A172 (cell line): Measurements from ENCODE around the gene KPNA5. TPM values are rescaled to one million over a fixed set of nuclear protein-coding genes. Genes with fewer than 3 reads are reported as not detected.
"Not testable (repeated sequence)": the region's sequence is repeated elsewhere in the genome, so short reads cannot be mapped to it uniquely, and the experiment has no call there.

ENCODE experiments used
- DNase-seq: peaks from one replicate; pipeline ENCODE4 v3.0.0-alpha.2; 2015; ENCODE audit warnings: low spot score
- total RNA-seq: library from RNA; depleted of rRNA; stranded (reverse); fragments of >200 nt; shearing (Covaris generic); gene quantifications from 2 replicates; pipeline ENCODE4 v1.2.3, GENCODE V29; 2014

KPNA5 gene
- total RNA-seq, 1 experiment from 2014 or later = 5.2 TPM

DNA sequence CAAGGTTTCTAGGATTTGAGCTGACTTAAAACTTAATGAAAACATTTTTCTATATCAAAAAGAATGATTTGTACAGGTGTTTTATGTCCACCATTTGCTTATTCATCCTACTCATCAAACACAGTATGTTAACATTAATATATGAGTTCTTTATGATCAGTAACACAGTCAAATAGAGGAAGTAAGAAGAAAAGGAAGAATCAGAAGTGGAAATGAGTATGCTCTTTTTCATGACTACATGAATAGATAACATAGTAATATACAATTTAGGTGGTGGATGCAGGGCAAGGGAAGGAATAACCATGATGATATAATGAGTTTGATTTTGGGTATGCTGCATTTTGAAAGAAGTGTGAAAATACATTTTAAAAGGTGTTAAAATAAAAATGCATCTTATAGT, 16.5 kb downstream of the KPNA5 start:
- DNase-seq = no peak

DNA sequence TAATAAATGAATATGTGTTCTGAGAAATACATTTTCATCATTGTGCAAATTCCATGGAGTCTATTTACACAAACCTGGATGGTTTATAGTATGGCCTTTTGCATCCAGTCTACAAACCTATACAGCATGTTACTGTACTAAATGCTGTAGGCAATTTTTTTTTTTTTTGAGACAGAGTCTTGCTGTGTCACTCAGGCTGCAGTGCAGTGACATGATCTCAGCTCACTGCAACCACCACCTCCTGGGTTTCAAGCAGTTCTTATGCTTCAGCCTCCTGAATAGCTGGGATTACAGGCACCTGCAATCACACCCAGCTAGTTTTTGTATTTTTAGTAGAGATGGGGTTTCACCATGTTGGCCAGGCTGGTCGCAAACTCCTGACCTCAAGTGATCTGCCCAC, 22.9 kb downstream of the KPNA5 start:
- DNase-seq = not testable (repeated sequence)

DNA sequence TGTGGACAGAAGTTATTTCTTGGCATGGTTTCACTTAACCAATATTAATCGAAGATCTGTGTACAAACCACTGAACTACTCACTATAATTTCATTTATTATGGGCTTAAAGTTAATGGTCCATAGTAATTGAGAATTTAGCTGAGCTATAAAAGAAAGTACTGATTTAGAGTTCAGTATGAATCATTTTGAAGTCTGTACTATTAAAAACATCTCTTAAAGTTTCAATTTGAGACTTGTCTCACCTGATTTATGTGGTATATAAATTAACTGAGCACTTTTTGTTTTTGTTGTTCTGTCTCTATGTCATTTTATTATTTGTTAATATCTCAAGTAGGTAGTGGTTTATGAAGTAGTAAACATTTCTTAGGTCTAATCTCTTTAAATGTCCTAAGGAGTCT, 24.9 kb downstream of the KPNA5 start:
- no peak for DNase-seq

GRCh38 chr6:116714296-116714695, 33.3 kb downstream of the KPNA5 start:
- no peak for DNase-seq

GRCh38 chr6:116714761-116715160, 33.8 kb downstream of the KPNA5 start:
- DNase-seq = no peak

- no peak for DNase-seq
These were observed 45.9 kb downstream of the KPNA5 start for GRCh38 chr6:116726947-116727346.

DNA sequence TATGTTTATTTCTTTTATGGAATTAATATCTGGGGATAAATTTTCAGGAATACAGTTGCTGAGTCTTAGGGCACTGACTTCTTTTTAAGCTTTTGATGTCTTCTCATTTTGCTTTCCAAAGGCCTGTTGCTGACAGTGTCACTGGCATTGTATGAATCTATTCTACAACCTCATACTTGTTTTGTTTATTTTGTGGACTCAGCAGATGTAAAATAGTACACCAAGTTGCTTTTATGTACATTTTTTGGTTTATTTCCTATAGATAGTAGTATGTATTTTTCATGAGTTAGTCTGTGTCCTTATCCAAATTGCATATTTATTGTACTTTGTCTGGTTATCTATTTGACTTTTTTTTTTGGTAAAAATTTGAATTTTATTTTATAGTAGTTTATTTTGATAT, 49.5 kb downstream of the KPNA5 start:
- no peak for DNase-seq

GRCh38 chr6:116737004-116737403, 56.0 kb downstream of the KPNA5 start:
- no peak for DNase-seq

- not testable (repeated sequence) for DNase-seq
These were observed 59.5 kb downstream of the KPNA5 start for GRCh38 chr6:116740486-116740885.

DNA sequence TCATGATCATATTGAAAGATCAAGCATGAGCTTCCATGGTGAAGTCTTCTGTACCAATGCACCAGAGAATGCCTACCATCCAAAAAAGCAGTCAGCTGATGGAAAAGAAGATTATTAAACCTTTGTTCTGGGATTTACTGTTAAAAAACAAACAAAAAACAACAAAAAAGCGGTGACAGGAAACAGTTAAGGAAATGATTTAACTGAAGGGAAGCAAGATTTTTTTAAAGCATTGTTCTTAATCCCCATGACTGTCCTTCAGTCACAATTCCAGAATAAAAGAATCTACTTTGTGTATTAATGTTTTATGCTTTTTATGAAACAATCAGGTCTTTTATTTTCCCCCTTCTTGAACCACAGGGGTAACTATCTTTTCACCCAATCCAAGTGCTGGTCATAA, 60.6 kb downstream of the KPNA5 start:
- no peak for DNase-seq

GRCh38 chr6:116745176-116745575, 64.2 kb downstream of the KPNA5 start:
- DNase-seq = no peak

GRCh38 chr6:116761779-116762178, 80.8 kb downstream of the KPNA5 start:
- DNase-seq = no peak

DNA sequence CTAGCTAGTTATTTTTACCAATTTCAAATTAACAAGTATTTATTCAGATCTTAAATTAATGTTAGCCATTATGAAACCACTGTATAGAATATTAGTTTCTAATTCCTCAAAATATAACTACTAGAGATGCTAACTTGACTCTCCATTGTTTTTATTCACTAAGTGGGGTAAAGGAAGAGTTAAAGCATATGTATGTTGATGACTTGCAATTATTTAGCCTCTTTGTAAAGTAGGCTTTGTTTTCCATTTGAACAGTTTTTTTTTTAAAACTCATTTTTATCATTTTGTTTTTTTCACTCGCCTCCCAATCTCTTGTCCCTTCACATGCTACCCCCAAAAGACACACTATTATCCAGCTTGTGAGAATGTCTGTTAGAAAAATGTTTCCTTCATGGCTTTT, 81.2 kb downstream of the KPNA5 start:
- no peak for DNase-seq

GRCh38 chr6:116763048-116763447, 82.0 kb downstream of the KPNA5 start:
- no peak for DNase-seq

DNA sequence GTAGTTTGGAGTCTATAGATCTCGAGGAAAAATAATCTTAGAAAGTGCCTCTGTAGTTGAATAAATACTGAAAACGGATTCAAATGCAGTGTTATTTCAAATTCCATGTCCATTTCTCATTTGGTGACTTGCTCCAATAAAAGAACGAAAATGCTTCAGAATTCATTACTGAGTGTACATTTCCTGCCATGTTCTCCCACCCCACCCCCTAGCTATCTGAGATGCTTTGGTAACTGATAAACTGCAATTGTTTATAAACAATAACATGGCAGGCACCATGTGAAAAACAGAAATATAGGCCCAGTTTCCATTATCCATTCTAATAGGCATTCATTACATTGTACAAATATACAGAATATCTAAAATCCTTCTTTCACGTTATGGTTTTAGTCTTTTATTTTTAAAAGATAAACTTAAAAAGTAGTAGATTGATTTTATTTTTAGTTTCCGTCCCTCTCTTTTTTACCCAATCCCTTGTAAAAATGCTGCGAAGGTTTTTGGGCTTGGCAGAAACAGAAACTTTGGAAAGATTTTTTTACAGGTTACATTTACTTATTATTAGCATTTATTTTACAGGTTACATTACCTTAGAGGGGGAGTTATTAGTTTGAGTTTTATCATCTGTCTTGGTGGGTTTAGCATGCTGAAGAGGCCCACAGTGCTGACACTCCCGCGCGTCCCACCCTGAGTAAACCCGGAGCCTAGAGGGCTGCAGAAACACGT, 83.1 kb downstream of the KPNA5 start:
- no peak for DNase-seq

GRCh38 chr6:116764629-116764960, 83.6 kb downstream of the KPNA5 start:
- no peak for DNase-seq

DNA sequence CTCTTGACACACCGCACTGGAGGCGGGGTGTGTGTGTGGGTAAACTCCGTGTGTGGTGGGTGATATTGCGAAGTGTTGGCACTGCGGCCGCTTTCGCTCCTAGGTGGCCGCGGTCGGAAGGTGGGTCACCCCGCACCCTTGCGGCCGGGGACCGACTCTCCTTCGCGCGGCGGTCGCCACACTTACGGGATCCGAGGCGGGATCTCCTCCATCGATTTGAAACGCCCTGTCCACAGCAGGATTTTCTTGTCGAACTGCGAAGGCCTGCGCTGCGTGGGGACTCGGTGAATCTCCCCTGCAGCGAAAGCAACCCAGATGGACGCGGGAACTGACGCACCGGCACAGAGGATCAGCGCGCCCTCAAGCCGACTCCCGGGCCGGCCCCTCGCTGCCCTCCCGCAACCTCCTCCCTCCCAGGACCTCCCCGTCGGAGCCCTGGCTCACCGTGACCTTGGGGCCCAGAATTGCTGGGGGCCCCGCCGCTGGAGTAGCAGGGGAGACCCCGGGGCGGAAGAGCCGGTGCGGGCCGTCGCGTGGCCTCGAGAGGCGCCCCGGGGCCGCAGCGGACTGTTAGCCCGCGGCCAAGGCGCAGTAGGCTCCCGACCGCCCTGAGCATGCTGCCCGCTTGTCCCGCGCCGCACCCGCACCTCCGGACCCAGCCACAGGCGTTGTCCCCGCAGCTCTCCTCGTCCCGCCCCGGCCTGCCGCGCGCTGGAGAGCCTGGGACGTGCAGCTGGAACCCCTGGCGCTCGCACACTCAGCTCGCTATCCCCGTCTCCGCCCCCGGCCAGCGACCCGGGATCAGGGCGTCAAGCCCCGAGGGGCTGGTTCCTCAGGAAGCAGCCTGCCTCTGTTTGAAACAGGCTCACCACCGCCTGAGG, 84.2 kb downstream of the KPNA5 start, which contains the start of gene FAM162B:
TSS of gene FAM162B (minus strand) at position 759 of the 881 bp plus-strand sequence. CDS start at position 616, 143 bp downstream.
- DNase-seq = no peak

GRCh38 chr6:116766506-116767176, 85.6 kb downstream of the KPNA5 start:
- no peak for DNase-seq

- DNase-seq = no peak
These were observed 86.7 kb downstream of the KPNA5 start for GRCh38 chr6:116767715-116768114.

GRCh38 chr6:116772450-116772849, 91.4 kb downstream of the KPNA5 start:
- DNase-seq = no peak

DNA sequence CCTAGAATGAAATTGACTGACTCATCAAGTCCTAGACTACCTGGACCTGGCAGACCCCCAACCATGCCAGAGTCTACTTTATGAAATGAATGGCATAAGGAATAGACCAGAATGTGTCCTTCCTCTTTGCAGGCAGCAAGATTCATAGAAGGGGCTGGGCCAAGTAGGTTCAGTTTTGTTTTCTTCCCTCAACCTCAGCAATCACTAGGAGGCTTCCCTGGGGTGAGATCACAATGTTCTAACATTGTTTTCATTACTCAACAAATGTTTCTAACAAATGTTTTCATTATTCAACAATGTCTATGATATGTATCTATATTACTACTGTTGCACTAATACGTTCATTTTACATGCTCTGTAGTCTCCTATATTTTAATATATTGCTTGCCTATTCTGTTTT, 92.9 kb downstream of the KPNA5 start:
- no peak for DNase-seq

DNA sequence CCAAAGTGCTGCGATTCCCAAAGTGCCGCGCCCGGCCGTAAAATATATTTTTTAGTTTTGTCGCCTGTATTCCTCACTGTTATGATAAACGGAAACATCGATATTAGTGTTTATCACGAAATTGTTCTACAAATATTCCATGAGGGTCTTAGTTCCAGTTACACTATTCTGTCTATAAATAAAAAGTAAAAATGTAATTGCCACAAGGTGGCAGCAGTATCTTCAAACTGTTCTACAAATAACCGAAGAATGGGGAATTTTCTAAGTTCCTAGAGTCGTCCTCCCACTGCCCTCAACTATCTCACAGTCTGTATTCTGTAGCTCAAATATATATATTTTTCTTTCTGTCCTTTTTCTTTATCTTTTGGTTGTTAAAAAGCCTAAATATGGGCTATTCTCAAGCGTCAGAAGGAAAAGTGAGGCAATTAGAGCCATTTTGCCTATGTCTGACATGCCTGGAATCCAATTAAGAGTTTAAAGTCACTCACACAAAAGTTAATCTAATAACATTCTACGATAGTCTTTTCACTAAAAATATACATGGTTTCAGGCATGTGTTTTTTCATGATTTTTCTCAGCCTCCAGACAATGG, 98.7 kb downstream of the KPNA5 start:
- DNase-seq = peak; percentile 38
